ENCODE data around the gene SSC5D. TPM values are rescaled to one million over a fixed set of nuclear protein-coding genes. Genes with fewer than 3 reads are reported as not detected.
"Not testable (repeated sequence)": the region's sequence is repeated elsewhere in the genome, so short reads cannot be mapped to it uniquely, and the experiment has no call there.

The SSC5D gene
- total RNA-seq, 4 donors from 2014 or later: 1.7 to 2.9 (median 2.2) TPM

DNA sequence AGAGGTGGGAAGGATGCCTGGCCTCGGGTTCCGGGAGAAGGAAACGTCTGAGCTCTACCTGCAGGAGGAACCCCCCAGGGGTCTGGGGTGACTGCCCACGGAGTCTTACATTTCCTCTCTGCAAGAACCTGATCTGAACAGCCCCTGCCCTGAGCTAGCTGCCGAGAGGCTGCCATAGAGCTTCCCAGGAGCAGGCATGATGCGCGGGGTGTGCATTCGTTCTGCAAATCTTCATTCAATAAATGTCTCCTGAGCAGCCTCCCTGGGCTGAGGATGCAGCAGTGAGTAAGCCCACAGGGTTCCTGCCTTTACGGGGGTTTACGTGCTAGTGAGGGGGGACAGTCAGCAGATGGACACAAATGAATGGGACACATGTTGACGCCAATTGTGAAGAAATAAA is 43.6 kb upstream of the SSC5D start:
- H3K4me3 ChIP-seq (replicated peaks in 1 of 3): no peak overlapping the region
- 29 to 42% methylated on average over 10 to 11 of the region's 11 CpGs for WGBS, 2 donors
- peaks cover 0 to 4% of the 10 kb centered on the region in 2 donors for H3K4me1 ChIP-seq
- TF ChIP-seq, protein P1, sequence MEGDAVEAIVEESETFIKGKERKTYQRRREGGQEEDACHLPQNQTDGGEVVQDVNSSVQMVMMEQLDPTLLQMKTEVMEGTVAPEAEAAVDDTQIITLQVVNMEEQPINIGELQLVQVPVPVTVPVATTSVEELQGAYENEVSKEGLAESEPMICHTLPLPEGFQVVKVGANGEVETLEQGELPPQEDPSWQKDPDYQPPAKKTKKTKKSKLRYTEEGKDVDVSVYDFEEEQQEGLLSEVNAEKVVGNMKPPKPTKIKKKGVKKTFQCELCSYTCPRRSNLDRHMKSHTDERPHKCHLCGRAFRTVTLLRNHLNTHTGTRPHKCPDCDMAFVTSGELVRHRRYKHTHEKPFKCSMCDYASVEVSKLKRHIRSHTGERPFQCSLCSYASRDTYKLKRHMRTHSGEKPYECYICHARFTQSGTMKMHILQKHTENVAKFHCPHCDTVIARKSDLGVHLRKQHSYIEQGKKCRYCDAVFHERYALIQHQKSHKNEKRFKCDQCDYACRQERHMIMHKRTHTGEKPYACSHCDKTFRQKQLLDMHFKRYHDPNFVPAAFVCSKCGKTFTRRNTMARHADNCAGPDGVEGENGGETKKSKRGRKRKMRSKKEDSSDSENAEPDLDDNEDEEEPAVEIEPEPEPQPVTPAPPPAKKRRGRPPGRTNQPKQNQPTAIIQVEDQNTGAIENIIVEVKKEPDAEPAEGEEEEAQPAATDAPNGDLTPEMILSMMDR (IDR thresholded peaks at IDR 0.05): no peak
- no peak for TF ChIP-seq POLR2A (IDR thresholded peaks at IDR 0.05)
- no peak for DNase-seq
- peaks cover 25% of the 10 kb centered on the region for H3K27me3 ChIP-seq
- H3K9me3 ChIP-seq: no peaks in the 10 kb centered on the region
- intact Hi-C loops (cut with DNase I): no loop called here
- H3K36me3 ChIP-seq: no peaks in the 10 kb centered on the region
- no peak overlapping the region for H3K27ac ChIP-seq

- no peak overlapping the region for H3K4me3 ChIP-seq (replicated peaks in 1 of 3)
- 66 to 77% methylated on average over 8 of the region's 8 CpGs for whole genome bisulfite sequencing, 2 donors
- H3K36me3 ChIP-seq: no peaks in the 10 kb centered on the region
- TF ChIP-seq POLR2A (IDR thresholded peaks at IDR 0.05): no peak
- TF ChIP-seq, protein P1 (IDR thresholded peaks at IDR 0.05): no peak
- intact Hi-C loops (cut with DNase I): no loop called here
- no peaks in the 10 kb centered on the region for H3K9me3 ChIP-seq
- peaks cover 0 to 4% of the 10 kb centered on the region in 2 donors for H3K4me1 ChIP-seq
- no peak for DNase-seq
- peaks cover 17% of the 10 kb centered on the region for H3K27me3 ChIP-seq
- H3K27ac ChIP-seq: no peak overlapping the region
These were observed 42.2 kb upstream of the SSC5D start for GRCh38 chr19:55446060-55446459.

DNA sequence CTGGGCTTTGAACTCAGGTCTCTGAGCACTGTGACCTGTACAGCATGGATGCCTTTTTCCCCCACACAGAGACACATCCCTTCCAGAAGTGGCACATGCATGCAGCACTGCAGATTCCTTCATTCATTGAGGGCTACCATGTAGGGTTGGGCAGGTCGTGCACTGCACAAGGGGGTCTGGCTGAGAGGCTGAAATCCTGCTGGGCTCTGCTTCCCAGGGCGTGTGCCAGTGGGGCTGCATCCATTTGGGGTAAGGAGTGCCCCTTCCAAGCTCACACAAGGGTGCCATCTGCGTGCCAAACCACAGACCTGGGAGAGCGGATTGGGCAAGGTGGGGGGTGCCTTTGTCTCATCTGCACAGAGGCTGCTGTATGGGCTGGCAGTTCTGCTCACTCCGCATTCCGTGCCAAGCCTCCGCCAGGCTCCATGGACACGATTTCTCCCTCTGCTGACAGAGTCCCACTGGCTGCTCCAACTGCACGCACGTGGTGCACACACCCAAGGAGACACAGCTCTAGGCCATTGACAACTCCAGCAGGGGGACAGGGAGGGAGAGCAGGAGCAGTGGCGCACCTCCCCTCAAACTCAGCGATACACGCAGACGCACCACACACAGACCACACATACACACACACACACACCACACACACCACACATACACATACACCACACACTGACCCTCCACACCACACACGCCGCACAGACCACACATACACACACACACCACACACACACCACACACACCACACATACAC is 40.6 kb upstream of the SSC5D start:
- Histone ChIP-seq H3K36me3 (no peaks in the 10 kb centered on the region), H3K4me3 (replicated peaks in 1 of 3) (no peak overlapping the region), H3K9me3 (no peaks in the 10 kb centered on the region), H3K27ac (no peak overlapping the region), H3K27me3 (peaks cover 16% of the 10 kb centered on the region), H3K4me1 (peaks cover 0 to 16% of the 10 kb centered on the region in 2 donors)
- 32 to 38% methylated on average over 14 to 15 of the region's 16 CpGs for WGBS, 2 donors
- no peak for DNase-seq
- no peak for TF ChIP-seq POLR2A (IDR thresholded peaks at IDR 0.05)
- TF ChIP-seq, protein P1 (IDR thresholded peaks at IDR 0.05): no peak
- intact Hi-C loops (cut with DNase I): no loop called here

- H3K27me3 ChIP-seq: peaks cover 16% of the 10 kb centered on the region
- WGBS, 2 donors: 88 to 93% methylated on average over 5 of the region's 5 CpGs
These were observed 40.1 kb upstream of the SSC5D start for GRCh38 chr19:55448175-55448490.

GRCh38 chr19:55449469-55449868 is 38.8 kb upstream of the SSC5D start:
- Histone ChIP-seq H3K4me3 (replicated peaks in 1 of 3) (no peak overlapping the region), H3K9me3 (no peaks in the 10 kb centered on the region), H3K4me1 (peaks cover 0 to 22% of the 10 kb centered on the region in 2 donors), H3K27me3 (peaks cover 9% of the 10 kb centered on the region), H3K36me3 (no peaks in the 10 kb centered on the region), H3K27ac (no peak overlapping the region)
- no peak for DNase-seq
- WGBS, 2 donors: 0% methylated on average over 3 of the region's 16 CpGs; no CpG with 5 or more reads in 1 of the 2 donors
- TF ChIP-seq, protein P1 (IDR thresholded peaks at IDR 0.05): no peak
- no peak for TF ChIP-seq POLR2A (IDR thresholded peaks at IDR 0.05)
- intact Hi-C loops (cut with DNase I): no loop called here

More at GRCh38 chr19:55448175-55448490, 40.1 kb upstream of the SSC5D start:
- H3K36me3 ChIP-seq; H3K9me3 ChIP-seq; H3K27ac ChIP-seq; intact Hi-C loops (cut with DNase I); DNase-seq; H3K4me3 ChIP-seq (replicated peaks in 1 of 3): not testable (repeated sequence)
- H3K4me1 ChIP-seq: peaks cover 0 to 21% of the 10 kb centered on the region in 2 donors

Measured in thyroid gland (tissue), 4 donors.